Osteoblast (primary cell): ENCODE measurements around the gene SARS2. TPM values are rescaled to one million over a fixed set of nuclear protein-coding genes. Genes with fewer than 3 reads are reported as not detected.
A peak's percentile ranks its signal among the peaks of the same experiment; 100 is the strongest.

Experiments
- DNase-seq: peaks from one replicate; pipeline ENCODE4 v3.0.0; 2011; ENCODE audit warnings: low spot score, mixed read lengths; ENCODE audit not compliant: insufficient read length; ENCODE audit errors: missing footprints
- H2AFZ ChIP-seq: 2 replicates; pipeline ENCODE4 v1.6.0; 2011; ENCODE audit warnings: mild to moderate bottlenecking, low read length
- H3K27ac ChIP-seq: 2 replicates; pipeline ENCODE4 v1.5.1; 2011; ENCODE audit warnings: mild to moderate bottlenecking, low read depth, low read length, moderate library complexity
- H3K27me3 ChIP-seq: 2 replicates; pipeline ENCODE4 v1.6.0; 2012; ENCODE audit warnings: mild to moderate bottlenecking, control low read depth, inconsistent platforms, low read length, moderate library complexity; ENCODE audit not compliant: insufficient read depth
- H3K36me3 ChIP-seq: 2 replicates; pipeline ENCODE4 v1.5.1; 2011; ENCODE audit warnings: mild to moderate bottlenecking, low read length, control low read depth, moderate library complexity; ENCODE audit not compliant: insufficient read depth
- H3K4me1 ChIP-seq: 2 replicates; pipeline ENCODE4 v1.5.1; 2011; ENCODE audit warnings: mild to moderate bottlenecking, low read length, control low read depth, moderate library complexity; ENCODE audit not compliant: insufficient read depth
- H3K4me2 ChIP-seq: 2 replicates; pipeline ENCODE4 v1.6.0; 2011; ENCODE audit warnings: mild to moderate bottlenecking, low read length; ENCODE audit not compliant: insufficient read depth
- H3K4me3 ChIP-seq: fragments of 200-600 bp; sonication (generic); 3 replicates; pipeline ENCODE4 v1.5.1; 2012; ENCODE audit warnings: mild to moderate bottlenecking, low read length, inconsistent platforms; ENCODE audit not compliant: insufficient read depth
- H3K79me2 ChIP-seq: 2 replicates; pipeline ENCODE4 v1.6.0; 2012; ENCODE audit warnings: mild to moderate bottlenecking, low read length, control low read depth, inconsistent platforms; ENCODE audit not compliant: insufficient read depth
- H3K9me3 ChIP-seq: 2 replicates; pipeline ENCODE4 v1.5.1; 2011; ENCODE audit warnings: low read depth, low read length, control low read depth
- H4K20me1 ChIP-seq: 2 replicates; pipeline ENCODE4 v1.6.0; 2012; ENCODE audit warnings: mild to moderate bottlenecking, low read length, control low read depth; ENCODE audit not compliant: insufficient read depth
- total RNA-seq: library from RNA; depleted of rRNA; stranded (reverse); fragments of >200 nt; gene quantifications from 2 replicates; pipeline ENCODE4 v1.2.3, GENCODE V29; 2012
- TF ChIP-seq, protein P1 (sequence below): IDR thresholded peaks from 2 replicates; pipeline ENCODE4 v1.5.1; 2011; ENCODE audit warnings: mild to moderate bottlenecking, low read depth, low read length, moderate library complexity; ENCODE audit errors: extremely low read depth

SARS2 gene
- total RNA-seq, 1 donor, result 21.7 TPM

DNA sequence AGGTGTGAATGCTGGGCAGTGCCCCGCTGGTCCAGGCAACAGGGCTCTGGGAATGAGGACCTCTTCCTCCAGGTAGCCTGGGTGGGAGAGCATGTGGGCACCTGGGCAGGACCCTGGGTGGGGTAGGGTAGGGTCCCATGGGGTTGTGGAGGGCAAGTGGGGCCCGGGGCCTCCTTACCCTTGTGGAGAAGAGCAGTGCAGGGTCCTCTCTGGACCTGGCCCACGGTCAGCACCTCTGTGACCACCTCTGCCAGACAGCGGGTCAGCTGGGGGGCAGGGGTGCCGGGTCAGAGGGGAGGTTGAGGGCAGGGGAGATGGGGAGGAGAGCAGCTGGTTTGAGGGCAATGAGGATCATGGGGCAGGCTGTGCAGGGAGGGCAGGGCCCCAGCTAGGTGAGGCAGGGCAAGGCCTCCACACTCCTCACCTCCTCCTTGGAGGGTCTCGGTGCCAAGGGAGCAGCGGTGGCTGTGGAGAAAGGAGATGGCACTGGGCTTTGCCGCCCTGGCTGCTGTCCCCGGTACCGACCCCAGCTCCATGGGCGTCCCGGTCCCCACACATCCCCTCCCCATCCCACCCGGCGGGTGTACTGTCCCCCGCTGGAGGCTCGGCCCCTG is 19.1 kb downstream of the SARS2 start:
- DNase-seq, result peak; percentile 77
- H3K4me2 ChIP-seq, result no peak overlapping the region
- no peaks in the 10 kb centered on the region for H4K20me1 ChIP-seq
- TF ChIP-seq, protein P1, sequence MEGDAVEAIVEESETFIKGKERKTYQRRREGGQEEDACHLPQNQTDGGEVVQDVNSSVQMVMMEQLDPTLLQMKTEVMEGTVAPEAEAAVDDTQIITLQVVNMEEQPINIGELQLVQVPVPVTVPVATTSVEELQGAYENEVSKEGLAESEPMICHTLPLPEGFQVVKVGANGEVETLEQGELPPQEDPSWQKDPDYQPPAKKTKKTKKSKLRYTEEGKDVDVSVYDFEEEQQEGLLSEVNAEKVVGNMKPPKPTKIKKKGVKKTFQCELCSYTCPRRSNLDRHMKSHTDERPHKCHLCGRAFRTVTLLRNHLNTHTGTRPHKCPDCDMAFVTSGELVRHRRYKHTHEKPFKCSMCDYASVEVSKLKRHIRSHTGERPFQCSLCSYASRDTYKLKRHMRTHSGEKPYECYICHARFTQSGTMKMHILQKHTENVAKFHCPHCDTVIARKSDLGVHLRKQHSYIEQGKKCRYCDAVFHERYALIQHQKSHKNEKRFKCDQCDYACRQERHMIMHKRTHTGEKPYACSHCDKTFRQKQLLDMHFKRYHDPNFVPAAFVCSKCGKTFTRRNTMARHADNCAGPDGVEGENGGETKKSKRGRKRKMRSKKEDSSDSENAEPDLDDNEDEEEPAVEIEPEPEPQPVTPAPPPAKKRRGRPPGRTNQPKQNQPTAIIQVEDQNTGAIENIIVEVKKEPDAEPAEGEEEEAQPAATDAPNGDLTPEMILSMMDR, result no peak
- H3K4me3 ChIP-seq, result no peak overlapping the region
- H3K27ac ChIP-seq, result no peak overlapping the region
- no peaks in the 10 kb centered on the region for H3K4me1 ChIP-seq
- H3K36me3 ChIP-seq, result no peaks in the 10 kb centered on the region
- H3K27me3 ChIP-seq, result no peaks in the 10 kb centered on the region
- no peaks in the 10 kb centered on the region for H3K9me3 ChIP-seq
- no peaks in the 10 kb centered on the region for H3K79me2 ChIP-seq
- H2AFZ ChIP-seq, result no peak overlapping the region

DNA sequence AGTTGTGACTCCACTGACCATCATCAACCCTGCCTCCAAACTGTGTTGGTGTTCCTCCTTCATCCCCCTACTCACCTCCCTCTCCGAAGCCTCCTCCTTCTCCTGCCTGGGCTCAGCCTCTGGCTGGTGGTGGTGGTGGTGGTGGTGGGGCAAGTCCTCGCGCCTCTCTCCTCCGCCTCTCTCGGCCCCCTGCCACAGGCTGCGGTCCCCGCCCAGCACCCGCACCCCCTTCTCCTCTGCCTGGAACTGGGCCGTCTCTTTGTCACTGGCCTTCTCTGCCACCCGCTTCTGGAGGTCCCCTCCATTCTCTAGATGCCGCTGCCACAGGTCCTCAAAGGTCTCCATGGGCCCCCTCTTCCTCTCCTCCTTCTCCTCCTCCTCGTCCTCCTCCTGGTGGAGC is 20.1 kb downstream of the SARS2 start:
- Histone ChIP-seq H3K27me3 (no peaks in the 10 kb centered on the region), H3K27ac (no peak overlapping the region), H3K79me2 (no peaks in the 10 kb centered on the region), H3K36me3 (no peaks in the 10 kb centered on the region), H3K9me3 (no peaks in the 10 kb centered on the region), H3K4me2 (no peak overlapping the region), H4K20me1 (no peaks in the 10 kb centered on the region), H3K4me1 (no peaks in the 10 kb centered on the region), H2AFZ (no peak overlapping the region), H3K4me3 (no peak overlapping the region)
- DNase-seq, result peak; percentile 81
- TF ChIP-seq, protein P1, result no peak

GRCh38 chr19:38908911-38909310 is 21.7 kb downstream of the SARS2 start:
- Histone ChIP-seq H3K27me3 (no peaks in the 10 kb centered on the region), H3K4me2 (no peak overlapping the region), H3K4me1 (no peaks in the 10 kb centered on the region), H3K79me2 (peaks cover 5% of the 10 kb centered on the region), H2AFZ (no peak overlapping the region), H3K36me3 (peaks cover 2% of the 10 kb centered on the region), H3K27ac (no peak overlapping the region), H3K4me3 (no peak overlapping the region), H4K20me1 (no peaks in the 10 kb centered on the region), H3K9me3 (no peaks in the 10 kb centered on the region)
- TF ChIP-seq, protein P1, result no peak
- DNase-seq, result peak; percentile 79

- Histone ChIP-seq H4K20me1 (no peaks in the 10 kb centered on the region), H3K79me2 (peaks cover 10% of the 10 kb centered on the region), H2AFZ (no peak overlapping the region), H3K27ac (no peak overlapping the region), H3K36me3 (peaks cover 2% of the 10 kb centered on the region), H3K9me3 (no peaks in the 10 kb centered on the region), H3K27me3 (no peaks in the 10 kb centered on the region), H3K4me3 (no peak overlapping the region), H3K4me1 (no peaks in the 10 kb centered on the region), H3K4me2 (no peak overlapping the region)
- TF ChIP-seq, protein P1, result no peak
- DNase-seq, result no peak
Measured at GRCh38 chr19:38907670-38908069, 22.9 kb downstream of the SARS2 start.
